K562 (cell line): ENCODE results near the gene CCDC181. TPM values are rescaled to one million over a fixed set of nuclear protein-coding genes. Genes with fewer than 3 reads are reported as not detected.

Experiments used
- ATAC-seq: fragments of 200-7000 bp; cut with Tn5 transposase; 3 replicates; pipeline ENCODE4 v1.9.1; 2020; ENCODE audit warnings: moderate library complexity
- BruUV-seq: library from RNA; stranded (reverse); fragments of 400-500 nt; replicated peaks from 2 replicates; lab custom pipeline; 2021; lab: Mats Ljungman, UMichigan
- CTCF ChIA-PET: fragments of 300-600 bp; formaldehyde crosslinking; extraction: SDS; loops from one replicate; lab custom pipeline; 2021; ENCODE audit warnings: low intra/inter-chr PET ratio; lab: Yijun Ruan, JAX
- POLR2A ChIA-PET: fragments of 300-600, 350-650 bp; sonication (Branson Sonifier 250); formaldehyde crosslinking; extraction: SDS; loops from one replicate; lab custom pipeline; 2021; ENCODE audit warnings: antibody characterized with exemption, inconsistent platforms; lab: Yijun Ruan, JAX
- DNase-seq, 4 experiments: peaks; one replicate each; pipeline versions ENCODE4 v3.0.0 to v3.0.0-alpha.2; 2011 to 2018; ENCODE audit warnings: low spot score in 3 of 4, mixed read lengths in 3 of 4; ENCODE audit errors: extremely low read depth in 1 of 4
- FAIRE-seq: peaks from 2 replicates; lab custom pipeline; 2011; peaks lifted over from hg19 to GRCh38; lab: Jason Lieb, UNC
- H2AFZ ChIP-seq: 2 replicates; pipeline ENCODE4 v1.6.0; 2011; ENCODE audit warnings: low read depth, low read length, control low read depth, inconsistent platforms
- H3K27ac ChIP-seq: fragments of 200-600 bp; 3 replicates; pipeline ENCODE4 v1.8.0; 2011; ENCODE audit warnings: low read depth, mild to moderate bottlenecking, control low read depth, inconsistent platforms, low read length, moderate library complexity, mixed read lengths; ENCODE audit errors: extremely low read depth
- H3K27me3 ChIP-seq, 2 experiments: fragments of 300-600 bp in 1 of 2; 2 replicates in 1 of 2; 3 replicates in 1 of 2; pipeline versions ENCODE4 v1.6.0 to v1.8.0; 2011; ENCODE audit warnings: inconsistent platforms in 2 of 2, low read length in 2 of 2, mild to moderate bottlenecking in 1 of 2, mixed read lengths in 1 of 2, moderate library complexity in 1 of 2; ENCODE audit not compliant: control insufficient read depth in 2 of 2, insufficient read depth in 2 of 2
- H3K36me3 ChIP-seq: fragments of 300-600 bp; 3 replicates; pipeline ENCODE4 v1.8.0; 2011; ENCODE audit warnings: mild to moderate bottlenecking, low read length, inconsistent platforms; ENCODE audit not compliant: control insufficient read depth, insufficient read depth
- H3K4me1 ChIP-seq, 2 experiments: fragments of 200-600 bp in 1 of 2; replicated peaks in 1 of 2; 2 replicates in 1 of 2; 3 replicates in 1 of 2; pipeline versions ENCODE4 v1.5.1 to v1.8.0; 2011; ENCODE audit warnings: inconsistent platforms in 2 of 2, low read length in 2 of 2, mild to moderate bottlenecking in 1 of 2, mixed read lengths in 1 of 2, moderate library complexity in 1 of 2; ENCODE audit not compliant: control insufficient read depth in 2 of 2, insufficient read depth in 2 of 2
- H3K4me2 ChIP-seq: 2 replicates; pipeline ENCODE4 v1.6.1; 2011; ENCODE audit warnings: low read length, control low read depth, inconsistent platforms, mixed read lengths; ENCODE audit not compliant: insufficient read depth
- H3K4me3 ChIP-seq: fragments of 200-600 bp; sonication (generic), shearing (Covaris generic); 2 replicates; pipeline ENCODE4 v1.5.1; 2016; ENCODE audit warnings: control low read depth, inconsistent platforms
- H3K79me2 ChIP-seq: fragments of 200-600 bp; 3 replicates; pipeline ENCODE4 v1.8.0; 2011; ENCODE audit warnings: low read length, inconsistent platforms; ENCODE audit not compliant: control insufficient read depth, insufficient read depth
- H3K9ac ChIP-seq, 2 experiments: 2 replicates each; pipeline versions ENCODE4 v1.6.0 to v1.6.1; 2011; ENCODE audit warnings: low read depth in 2 of 2, low read length in 2 of 2, control low read depth in 1 of 2, inconsistent platforms in 1 of 2, mild to moderate bottlenecking in 1 of 2, mixed read lengths in 1 of 2; ENCODE audit not compliant: insufficient read depth in 1 of 2
- H3K9me1 ChIP-seq: one replicate; pipeline ENCODE4 v1.6.0; 2011; ENCODE audit warnings: inconsistent platforms, mild to moderate bottlenecking, low read length, moderate library complexity; ENCODE audit not compliant: control insufficient read depth, insufficient read depth
- H3K9me3 ChIP-seq: replicated peaks from 2 replicates; pipeline ENCODE4 v1.5.1; 2011; ENCODE audit warnings: low read depth, low read length, inconsistent platforms; ENCODE audit not compliant: control insufficient read depth, insufficient read depth
- H4K20me1 ChIP-seq: replicated peaks from 2 replicates; pipeline ENCODE4 v1.6.1; 2011; ENCODE audit warnings: low read length, inconsistent platforms, mixed read lengths; ENCODE audit not compliant: control insufficient read depth, insufficient read depth
- CBFA2T2 ChIP-seq: fragments of 450-650 bp; conservative IDR thresholded peaks from 2 replicates; pipeline ENCODE4 v1.6.1; 2017; ENCODE audit warnings: mild to moderate bottlenecking
- CEBPB ChIP-seq: fragments of 450-650 bp; IDR thresholded peaks from 2 replicates; pipeline ENCODE4 v1.6.1; 2016; ENCODE audit warnings: missing genetic modification characterization, missing compliant biosample characterization
- EP400 ChIP-seq: fragments of 450-650 bp; IDR thresholded peaks from 2 replicates; pipeline ENCODE4 v1.6.1; 2017; ENCODE audit warnings: antibody characterized with exemption, mild to moderate bottlenecking, moderate library complexity
- GTF2E2 ChIP-seq: fragments of 200-800 bp; sonication (Bioruptor generic); IDR thresholded peaks from 2 replicates; pipeline ENCODE4 v1.6.1; 2016; ENCODE audit warnings: missing genetic modification characterization, missing compliant biosample characterization
- NKRF ChIP-seq: fragments of 450-650 bp; IDR thresholded peaks from 2 replicates; pipeline ENCODE4 v1.6.1; 2016; ENCODE audit warnings: borderline replicate concordance
- SREBF2 ChIP-seq: sonication (generic); formaldehyde crosslinking; IDR thresholded peaks from 2 replicates; pipeline ENCODE4 v1.4.0; 2020; ENCODE audit warnings: mild to moderate bottlenecking, missing genetic modification reagents
- WGBS: fragments of 100-300 bp; shearing (Covaris generic); methylation state at CpG from one replicate; pipeline ENCODE4 v1.1.6; 2016; ENCODE audit warnings: low coverage, mixed read lengths; ENCODE audit not compliant: insufficient coverage; ENCODE audit errors: missing lambda C conversion rate; 5-methylcytosine and 5-hydroxymethylcytosine counted together
- in situ Hi-C: fragments of 300-500 bp; cut with MboI; formaldehyde crosslinking; loops from 4 replicates; pipeline ENCODE4 v1.15.0; 2018; ENCODE audit warnings: inconsistent platforms, mixed read lengths
- intact Hi-C: fragments of 100-400 bp; cut with micrococcal nuclease; formaldehyde crosslinking; loops from 2 replicates; pipeline ENCODE4 v1.14.2; 2022
- polyA plus RNA-seq, 8 experiments: library from polyadenylated mRNA; depleted of rRNA in 4 of 8; stranded (reverse) in 5 of 8; unstranded in 3 of 8; fragments of >200 nt; fragmentation: Nextera tagmentation in 2 of 8; fragmentation: Illumina TruSeq in 1 of 8; extraction: Ambion mirVana in 2 of 8; extraction: Trizol in 1 of 8; gene quantifications; 2 replicates each; pipeline versions ENCODE4 v1.2.1 to v1.2.3, GENCODE V29; 2011 to 2014; ENCODE audit warnings: inconsistent platforms in 1 of 8, missing spikeins in 1 of 8
- total RNA-seq, 7 experiments: library from RNA; depleted of rRNA in 6 of 7; stranded (reverse); fragments of >200 nt in 6 of 7; fragmentation: Illumina TruSeq in 2 of 7; extraction: Trizol in 2 of 7; gene quantifications; 2 replicates each; pipeline versions ENCODE4 v1.2.1 to v1.2.3, GENCODE V29; 2011 to 2021; ENCODE audit warnings: low replicate concordance in 1 of 7
- TF ChIP-seq, protein P1 (sequence below): fragments of 450-650 bp; formaldehyde crosslinking; IDR thresholded peaks from 2 replicates; pipeline ENCODE4 v1.4.0; 2020; ENCODE audit warnings: mild to moderate bottlenecking
- TF ChIP-seq, protein P2 (sequence below): sonication (generic); formaldehyde crosslinking; IDR thresholded peaks from 2 replicates; pipeline ENCODE4 v1.9.0; 2022; ENCODE audit warnings: mild to moderate bottlenecking, missing genetic modification reagents

Gene CCDC181
- total and polyA plus RNA-seq, 9 of the 15 experiments (the other 6 are each of a cell fraction or from before 2014, with no cell fraction given): 0.04 to 0.14 TPM; not detected in 7

DNA sequence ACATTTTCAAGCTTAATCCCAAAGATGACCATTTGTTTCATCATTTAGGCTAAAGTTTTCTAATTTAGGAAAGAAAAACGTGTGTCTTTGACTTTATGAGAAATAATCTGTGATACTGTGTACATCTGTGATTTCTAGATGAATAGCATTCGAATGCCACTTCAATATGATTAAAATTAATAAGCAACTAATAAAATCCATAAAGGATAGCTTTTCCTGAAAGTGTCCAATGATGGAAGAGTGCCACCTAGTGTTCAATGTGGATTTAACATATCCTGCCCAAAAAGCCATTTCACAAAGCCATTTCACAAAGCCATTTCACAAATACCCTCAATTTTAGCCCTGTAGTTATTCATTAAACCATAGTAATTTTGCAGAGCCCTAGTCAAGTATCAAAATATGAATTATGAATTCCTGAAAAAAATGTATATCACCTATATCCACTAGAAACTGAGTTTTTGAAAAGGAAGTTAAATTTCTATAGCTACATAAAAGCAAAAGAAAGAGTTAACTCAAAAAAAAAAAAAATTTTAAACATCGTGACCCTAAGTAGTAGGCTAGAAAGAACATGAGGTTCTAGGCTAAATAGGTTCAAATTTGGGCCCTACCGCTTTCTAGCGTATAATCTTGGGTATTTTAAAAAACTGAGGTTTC, 78.8 kb downstream of the CCDC181 start (continued):
- TF ChIP-seq, protein P1, sequence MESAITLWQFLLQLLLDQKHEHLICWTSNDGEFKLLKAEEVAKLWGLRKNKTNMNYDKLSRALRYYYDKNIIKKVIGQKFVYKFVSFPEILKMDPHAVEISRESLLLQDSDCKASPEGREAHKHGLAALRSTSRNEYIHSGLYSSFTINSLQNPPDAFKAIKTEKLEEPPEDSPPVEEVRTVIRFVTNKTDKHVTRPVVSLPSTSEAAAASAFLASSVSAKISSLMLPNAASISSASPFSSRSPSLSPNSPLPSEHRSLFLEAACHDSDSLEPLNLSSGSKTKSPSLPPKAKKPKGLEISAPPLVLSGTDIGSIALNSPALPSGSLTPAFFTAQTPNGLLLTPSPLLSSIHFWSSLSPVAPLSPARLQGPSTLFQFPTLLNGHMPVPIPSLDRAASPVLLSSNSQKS (CRISPR knock-in tag): no peak
- no peak for TF ChIP-seq NKRF
- no peak for TF ChIP-seq SREBF2 (CRISPR knock-in tag)

DNA sequence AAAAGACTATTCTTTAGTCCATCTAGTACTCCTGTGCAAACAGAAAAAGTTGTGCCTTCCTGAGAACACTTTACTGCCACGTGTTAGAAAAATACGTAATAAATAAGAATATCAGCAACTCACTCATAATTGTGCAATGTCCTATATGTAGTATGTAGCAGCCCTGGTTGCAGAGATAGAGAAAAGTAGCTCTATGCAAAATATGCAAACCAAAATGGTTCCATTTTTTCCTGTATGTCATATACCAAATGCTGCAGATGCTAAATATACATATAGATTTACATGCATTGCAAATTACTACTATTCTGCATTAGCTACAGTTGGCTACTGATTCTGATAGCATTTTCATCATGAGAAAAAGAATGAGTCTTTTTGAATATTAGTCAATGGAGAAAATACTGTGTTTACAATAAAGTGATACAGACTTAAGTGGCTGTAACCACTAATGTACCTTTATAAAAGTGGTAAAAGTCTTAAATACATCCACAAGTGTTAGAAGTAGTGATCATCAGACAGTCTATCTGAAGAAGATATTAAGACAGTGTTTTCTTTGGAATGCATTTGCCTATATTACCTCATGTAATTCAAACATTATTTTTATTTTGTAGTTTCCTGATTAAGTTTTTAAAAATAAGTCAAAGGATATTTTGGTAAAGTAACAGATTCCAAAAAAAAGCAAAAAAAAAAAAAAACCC, 79.4 kb downstream of the CCDC181 start:
- no peaks in the 10 kb centered on the region for H4K20me1 ChIP-seq
- no peaks in the 10 kb centered on the region for H3K9me3 ChIP-seq
- no peaks in the 10 kb centered on the region for H3K79me2 ChIP-seq
- POLR2A ChIA-PET: interaction anchor here (0.7 to 2.5 kb wide), 5 partner anchors 9 to 203 kb away, joined by 3 to 10 read pairs (median 5); partner anchors contain the start of genes BLZF1 and NME7
- no peak overlapping the region for H3K4me3 ChIP-seq
- H3K9me1 ChIP-seq: no peaks in the 10 kb centered on the region
- no peak overlapping the region for H3K9ac ChIP-seq
- FAIRE-seq: no peak
- no peak for ATAC-seq
- no peak overlapping the region for H3K4me2 ChIP-seq
- H3K27me3 ChIP-seq: no peaks in the 10 kb centered on the region
- H3K4me1 ChIP-seq: peaks cover 0 to 10% of the 10 kb centered on the region in 2 experiments; a peak in 3 of 5 replicates
- H3K36me3 ChIP-seq: no peaks in the 10 kb centered on the region
- 28% methylated on average over 2 of the region's 2 CpGs for WGBS
- intact Hi-C loops (loop anchor here (1.0 to 10.0 kb wide), 7 partner anchors 156 to 911 kb away; no protein-coding TSS in a partner anchor), in situ Hi-C loops (no loop called here)
- BruUV-seq: no TSS peak
- TF ChIP-seq EP400 (peak; percentile 8; the same call in 1 of the 2 replicates), GTF2E2 (tag) (peak; percentile 77), CEBPB (peak; percentile 70), CBFA2T2 (no peak)
- TF ChIP-seq, protein P2, sequence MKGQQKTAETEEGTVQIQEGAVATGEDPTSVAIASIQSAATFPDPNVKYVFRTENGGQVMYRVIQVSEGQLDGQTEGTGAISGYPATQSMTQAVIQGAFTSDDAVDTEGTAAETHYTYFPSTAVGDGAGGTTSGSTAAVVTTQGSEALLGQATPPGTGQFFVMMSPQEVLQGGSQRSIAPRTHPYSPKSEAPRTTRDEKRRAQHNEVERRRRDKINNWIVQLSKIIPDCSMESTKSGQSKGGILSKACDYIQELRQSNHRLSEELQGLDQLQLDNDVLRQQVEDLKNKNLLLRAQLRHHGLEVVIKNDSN (CRISPR knock-in tag): no peak
- no peak overlapping the region for H3K27ac ChIP-seq
- no peak overlapping the region for H2AFZ ChIP-seq
- DNase-seq: no peak
- CTCF ChIA-PET: interaction anchor here (1.1 to 1.4 kb wide), 3 partner anchors 744 to 1006 kb away, joined by 4 to 8 read pairs (median 6); no protein-coding TSS in a partner anchor
